HL-60 (cell line): ENCODE measurements around the gene ADCYAP1.

ENCODE experiments used
- POLR2AphosphoS5 ChIP-seq: IDR thresholded peaks from 2 replicates; pipeline ENCODE4 v1.6.1; 2012; ENCODE audit warnings: low read depth
- TF ChIP-seq, protein P1 (sequence below): IDR thresholded peaks from one replicate; pipeline ENCODE4 v1.5.1; 2011; ENCODE audit warnings: low read length, control low read depth, inconsistent platforms; ENCODE audit not compliant: insufficient read depth
- TF ChIP-seq, protein P2 (sequence below): IDR thresholded peaks from 2 replicates; pipeline ENCODE4 v1.6.1; 2012; ENCODE audit warnings: low read depth; ENCODE audit not compliant: insufficient replicate concordance

DNA sequence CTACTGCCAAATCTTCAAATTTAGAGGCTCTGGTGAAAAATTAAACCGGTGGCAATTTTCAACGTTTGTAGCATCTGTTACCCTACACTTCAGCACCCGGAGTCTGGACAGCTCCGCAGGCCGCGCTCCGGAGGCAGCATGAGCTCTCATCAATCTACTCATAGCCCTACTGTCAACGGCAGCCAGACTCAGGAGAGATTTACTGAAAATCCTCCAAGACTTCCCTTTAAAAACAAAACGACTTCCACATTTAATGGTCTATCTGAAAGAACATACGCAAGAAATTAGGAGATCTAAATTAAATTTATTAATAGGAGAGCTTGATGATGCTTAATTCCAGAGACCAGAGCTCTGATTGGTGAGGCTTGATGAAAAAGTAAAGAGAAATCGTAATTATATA, 970 bp upstream of the ADCYAP1 start:
- TF ChIP-seq, protein P1, sequence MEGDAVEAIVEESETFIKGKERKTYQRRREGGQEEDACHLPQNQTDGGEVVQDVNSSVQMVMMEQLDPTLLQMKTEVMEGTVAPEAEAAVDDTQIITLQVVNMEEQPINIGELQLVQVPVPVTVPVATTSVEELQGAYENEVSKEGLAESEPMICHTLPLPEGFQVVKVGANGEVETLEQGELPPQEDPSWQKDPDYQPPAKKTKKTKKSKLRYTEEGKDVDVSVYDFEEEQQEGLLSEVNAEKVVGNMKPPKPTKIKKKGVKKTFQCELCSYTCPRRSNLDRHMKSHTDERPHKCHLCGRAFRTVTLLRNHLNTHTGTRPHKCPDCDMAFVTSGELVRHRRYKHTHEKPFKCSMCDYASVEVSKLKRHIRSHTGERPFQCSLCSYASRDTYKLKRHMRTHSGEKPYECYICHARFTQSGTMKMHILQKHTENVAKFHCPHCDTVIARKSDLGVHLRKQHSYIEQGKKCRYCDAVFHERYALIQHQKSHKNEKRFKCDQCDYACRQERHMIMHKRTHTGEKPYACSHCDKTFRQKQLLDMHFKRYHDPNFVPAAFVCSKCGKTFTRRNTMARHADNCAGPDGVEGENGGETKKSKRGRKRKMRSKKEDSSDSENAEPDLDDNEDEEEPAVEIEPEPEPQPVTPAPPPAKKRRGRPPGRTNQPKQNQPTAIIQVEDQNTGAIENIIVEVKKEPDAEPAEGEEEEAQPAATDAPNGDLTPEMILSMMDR: no peak
- no peak for TF ChIP-seq POLR2AphosphoS5
- TF ChIP-seq, protein P2, sequence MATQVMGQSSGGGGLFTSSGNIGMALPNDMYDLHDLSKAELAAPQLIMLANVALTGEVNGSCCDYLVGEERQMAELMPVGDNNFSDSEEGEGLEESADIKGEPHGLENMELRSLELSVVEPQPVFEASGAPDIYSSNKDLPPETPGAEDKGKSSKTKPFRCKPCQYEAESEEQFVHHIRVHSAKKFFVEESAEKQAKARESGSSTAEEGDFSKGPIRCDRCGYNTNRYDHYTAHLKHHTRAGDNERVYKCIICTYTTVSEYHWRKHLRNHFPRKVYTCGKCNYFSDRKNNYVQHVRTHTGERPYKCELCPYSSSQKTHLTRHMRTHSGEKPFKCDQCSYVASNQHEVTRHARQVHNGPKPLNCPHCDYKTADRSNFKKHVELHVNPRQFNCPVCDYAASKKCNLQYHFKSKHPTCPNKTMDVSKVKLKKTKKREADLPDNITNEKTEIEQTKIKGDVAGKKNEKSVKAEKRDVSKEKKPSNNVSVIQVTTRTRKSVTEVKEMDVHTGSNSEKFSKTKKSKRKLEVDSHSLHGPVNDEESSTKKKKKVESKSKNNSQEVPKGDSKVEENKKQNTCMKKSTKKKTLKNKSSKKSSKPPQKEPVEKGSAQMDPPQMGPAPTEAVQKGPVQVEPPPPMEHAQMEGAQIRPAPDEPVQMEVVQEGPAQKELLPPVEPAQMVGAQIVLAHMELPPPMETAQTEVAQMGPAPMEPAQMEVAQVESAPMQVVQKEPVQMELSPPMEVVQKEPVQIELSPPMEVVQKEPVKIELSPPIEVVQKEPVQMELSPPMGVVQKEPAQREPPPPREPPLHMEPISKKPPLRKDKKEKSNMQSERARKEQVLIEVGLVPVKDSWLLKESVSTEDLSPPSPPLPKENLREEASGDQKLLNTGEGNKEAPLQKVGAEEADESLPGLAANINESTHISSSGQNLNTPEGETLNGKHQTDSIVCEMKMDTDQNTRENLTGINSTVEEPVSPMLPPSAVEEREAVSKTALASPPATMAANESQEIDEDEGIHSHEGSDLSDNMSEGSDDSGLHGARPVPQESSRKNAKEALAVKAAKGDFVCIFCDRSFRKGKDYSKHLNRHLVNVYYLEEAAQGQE: peak; percentile 99
